Skeletal muscle satellite cell (primary cell): ENCODE results near the gene KIF4B.

Experiments
- H3K27me3 ChIP-seq: 2 replicates; pipeline ENCODE4 v1.7.0; 2013; ENCODE audit warnings: low read length; ENCODE audit not compliant: control insufficient read depth, insufficient read depth
- H3K36me3 ChIP-seq: 2 replicates; pipeline ENCODE4 v1.7.0; 2013; ENCODE audit warnings: mild to moderate bottlenecking, control low read depth, low read length; ENCODE audit not compliant: insufficient read depth
- H3K4me1 ChIP-seq: 2 replicates; pipeline ENCODE4 v1.7.0; 2013; ENCODE audit warnings: low read length; ENCODE audit not compliant: control insufficient read depth, insufficient read depth
- H3K4me2 ChIP-seq: 2 replicates; pipeline ENCODE4 v1.7.0; 2013; ENCODE audit warnings: mild to moderate bottlenecking, low read length
- H3K4me3 ChIP-seq: 2 replicates; pipeline ENCODE4 v1.7.0; 2013; ENCODE audit warnings: low read length
- H3K9ac ChIP-seq: 2 replicates; pipeline ENCODE4 v1.7.0; 2013; ENCODE audit warnings: mild to moderate bottlenecking, low read depth, low read length, moderate library complexity
- H3K9me3 ChIP-seq: replicated peaks from 2 replicates; pipeline ENCODE4 v1.7.0; 2013; ENCODE audit warnings: mild to moderate bottlenecking, control low read depth, low read length

The KIF4B gene

GRCh38 chr5:155064580-155064979, 51.0 kb downstream of the KIF4B start:
- Histone ChIP-seq H3K4me1 (no peaks in the 10 kb centered on the region), H3K4me2 (no peak overlapping the region), H3K36me3 (no peaks in the 10 kb centered on the region), H3K9ac (no peak overlapping the region), H3K27me3 (no peaks in the 10 kb centered on the region), H3K4me3 (no peak overlapping the region), H3K9me3 (no peaks in the 10 kb centered on the region)

- no peaks in the 10 kb centered on the region for H3K27me3 ChIP-seq
- no peaks in the 10 kb centered on the region for H3K9me3 ChIP-seq
- H3K4me3 ChIP-seq: no peak overlapping the region
- no peak overlapping the region for H3K4me2 ChIP-seq
- no peaks in the 10 kb centered on the region for H3K36me3 ChIP-seq
- H3K9ac ChIP-seq: no peak overlapping the region
- H3K4me1 ChIP-seq: no peaks in the 10 kb centered on the region
Observed at GRCh38 chr5:155066886-155067595, 53.5 kb downstream of the KIF4B start.
